HG02759 (cell line): ENCODE results near the gene SORCS1.

Experiments
- ATAC-seq: cut with Tn5 transposase; IDR thresholded peaks from one replicate; pipeline ENCODE4 v1.9.1; 2021; ENCODE audit warnings: mild to moderate bottlenecking, moderate library complexity; ENCODE audit not compliant: unreplicated experiment

Gene SORCS1

GRCh38 chr10:106997721-106998120 is 166.8 kb downstream of the SORCS1 start:
- no peak for ATAC-seq

DNA sequence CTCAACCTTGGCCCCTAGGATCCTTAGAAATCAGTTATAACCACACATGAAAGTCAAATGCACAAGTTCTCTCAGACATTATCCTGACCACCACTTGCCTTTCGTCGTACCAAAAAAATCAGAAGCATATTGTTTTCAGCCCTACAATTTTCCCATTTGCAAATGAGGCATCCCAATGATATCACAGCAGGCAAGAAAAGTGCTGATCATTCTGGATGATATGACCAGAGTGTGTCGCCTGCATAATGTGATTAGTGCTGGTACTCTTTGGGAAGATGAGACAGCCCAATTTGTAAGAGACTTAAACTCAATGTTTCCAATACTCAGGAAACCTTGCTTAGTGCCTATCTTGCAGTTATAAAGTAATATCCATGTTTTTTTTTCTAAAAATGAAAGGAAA is 168.0 kb downstream of the SORCS1 start:
- ATAC-seq = no peak

DNA sequence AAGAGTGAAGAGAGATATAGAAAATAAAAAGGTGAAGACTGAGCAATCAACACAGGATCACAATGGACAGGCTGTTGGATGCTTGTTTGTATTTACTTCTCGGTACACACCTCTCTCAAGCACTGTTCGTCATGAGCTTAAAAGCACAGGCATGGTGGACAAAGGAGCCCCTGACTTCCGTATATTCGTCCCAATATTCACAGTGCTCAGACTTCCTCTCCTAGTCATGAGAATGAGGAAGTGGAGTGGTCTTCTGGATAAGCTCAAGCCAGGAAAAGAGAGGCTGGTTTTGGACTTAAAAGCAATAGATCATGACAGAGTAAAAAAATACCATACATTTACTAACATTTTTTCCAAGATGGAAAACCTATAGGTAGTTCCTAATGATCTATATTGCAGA is 172.5 kb downstream of the SORCS1 start:
- no peak for ATAC-seq

- ATAC-seq = no peak
These were observed 173.4 kb downstream of the SORCS1 start for GRCh38 chr10:106991091-106991490.

DNA sequence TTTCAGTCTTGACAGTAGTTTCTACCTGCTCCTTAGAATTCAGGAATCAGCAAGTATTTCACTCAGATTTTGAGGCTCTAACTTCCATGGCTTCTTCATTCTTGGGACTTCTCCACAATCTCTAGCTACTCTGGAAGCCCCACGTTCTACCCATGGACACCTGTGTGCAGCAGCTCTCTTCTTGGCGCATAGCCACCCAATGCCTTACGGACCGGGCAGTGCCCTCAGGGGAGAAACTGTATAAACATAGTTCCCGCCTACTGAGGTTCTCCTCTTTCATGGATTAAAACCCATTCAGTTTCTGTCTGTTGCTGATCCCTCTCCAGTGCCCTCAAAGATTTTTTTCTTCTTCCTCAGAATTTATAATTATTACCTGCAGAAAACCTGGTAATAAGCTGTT is 177.1 kb downstream of the SORCS1 start:
- no peak for ATAC-seq

DNA sequence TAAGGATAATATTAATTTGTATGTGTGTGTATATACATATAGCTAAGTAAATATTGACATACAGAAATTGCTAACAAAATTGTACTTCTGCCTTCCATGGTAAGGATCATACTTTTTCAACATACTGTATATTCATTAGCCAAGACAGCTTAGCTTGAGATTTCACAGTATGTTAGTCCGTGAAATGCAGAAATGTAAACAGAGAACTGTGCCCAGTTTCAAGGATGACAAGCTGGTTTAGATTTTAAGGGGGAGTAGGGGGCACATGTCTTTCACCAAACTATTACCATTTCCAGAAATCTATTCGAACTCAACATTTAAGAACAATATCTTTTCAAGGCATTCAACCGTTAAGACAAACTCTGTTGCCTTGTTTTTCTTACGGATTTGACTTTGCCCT is 182.2 kb downstream of the SORCS1 start:
- ATAC-seq = no peak

DNA sequence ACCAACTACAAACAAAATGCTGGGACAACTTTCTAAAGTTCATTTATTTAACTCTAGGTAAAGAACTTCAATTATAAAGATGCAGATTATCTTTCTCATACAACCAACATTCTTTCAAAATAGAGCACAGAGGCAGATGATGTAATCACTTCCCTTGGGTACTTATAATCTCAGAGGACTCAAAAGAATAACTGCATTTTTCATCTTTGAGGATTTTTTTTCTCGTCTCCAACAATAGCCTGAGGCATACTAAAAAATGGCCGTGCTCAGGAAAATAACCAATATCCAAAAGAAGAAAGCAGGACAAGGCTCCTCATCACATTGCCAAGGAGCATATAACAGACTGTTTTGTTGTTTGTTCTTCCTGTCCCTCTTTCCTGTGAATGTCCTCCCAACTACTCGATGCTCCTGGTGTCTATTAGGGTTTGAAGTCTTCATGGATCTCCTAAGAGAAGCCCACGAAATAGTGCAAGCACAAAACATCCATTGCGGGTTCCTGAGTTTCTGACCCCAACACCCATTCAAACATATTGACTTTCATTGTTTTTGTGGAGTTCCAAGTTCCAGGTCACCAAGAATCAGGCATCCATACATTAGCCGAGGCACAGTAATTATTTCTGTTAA is 182.9 kb downstream of the SORCS1 start:
- no peak for ATAC-seq

GRCh38 chr10:106980495-106981451 is 183.7 kb downstream of the SORCS1 start:
- ATAC-seq = peak; percentile 79

DNA sequence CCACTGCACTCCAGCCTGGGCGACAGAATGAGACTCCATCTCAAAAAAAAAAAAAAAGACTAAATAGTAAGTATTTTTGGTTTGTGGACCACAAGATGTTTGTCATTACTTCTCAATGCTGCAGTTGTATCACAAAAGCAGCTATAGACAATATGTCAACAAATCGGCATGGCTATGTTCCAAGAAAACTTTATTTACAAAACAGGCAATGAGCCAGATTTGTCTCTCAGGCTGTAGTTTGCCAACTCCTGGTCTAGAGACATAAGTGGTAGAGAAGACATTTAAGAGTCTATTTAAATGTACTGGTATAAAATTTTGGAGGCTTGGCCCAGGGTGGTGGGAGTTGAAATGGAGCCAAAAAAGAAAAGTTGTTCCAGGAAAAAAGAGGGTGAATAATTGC is 185.8 kb downstream of the SORCS1 start:
- ATAC-seq = no peak

DNA sequence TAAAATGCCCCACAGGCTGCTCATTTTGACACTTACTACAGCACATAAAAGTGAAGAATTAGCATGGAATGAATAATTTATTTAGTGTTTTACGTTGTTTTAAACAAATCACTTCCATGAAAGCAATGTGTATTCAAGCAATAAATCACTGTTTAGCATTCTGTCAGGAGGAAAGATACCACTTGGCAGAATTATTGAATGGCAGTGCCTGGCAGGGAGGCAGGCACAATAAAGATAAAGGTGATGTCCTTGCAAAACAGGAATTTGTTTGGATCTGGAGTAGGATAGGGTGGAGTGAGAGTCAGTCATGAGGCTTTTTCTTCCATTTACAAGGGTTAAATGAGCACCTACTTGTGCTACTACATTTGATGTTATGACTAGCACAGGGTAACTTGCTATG is 190.8 kb downstream of the SORCS1 start:
- ATAC-seq = no peak

GRCh38 chr10:106973288-106973687 is 191.2 kb downstream of the SORCS1 start:
- no peak for ATAC-seq

- ATAC-seq = no peak
These were observed 192.1 kb downstream of the SORCS1 start for GRCh38 chr10:106972381-106972780.

- ATAC-seq = no peak
These were observed 193.1 kb downstream of the SORCS1 start for GRCh38 chr10:106971411-106971831.

DNA sequence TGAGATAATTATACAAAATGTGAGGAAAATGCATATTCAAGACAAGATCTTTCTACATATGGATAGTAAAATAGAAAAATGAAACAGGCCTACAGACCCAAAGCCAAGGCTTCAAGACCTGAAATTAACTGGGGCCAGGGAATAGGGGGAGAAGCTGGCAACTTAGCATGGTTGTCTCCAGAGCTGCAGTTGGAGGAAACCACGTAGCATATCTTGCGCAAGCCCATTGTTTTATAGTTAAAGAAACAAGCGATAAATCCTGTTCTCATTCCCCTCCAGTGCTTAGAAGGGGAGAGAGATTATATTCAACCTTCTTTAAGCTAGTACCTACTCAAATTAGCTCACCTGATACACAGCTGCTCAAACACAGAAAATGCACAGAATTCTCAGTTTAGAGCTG is 197.1 kb downstream of the SORCS1 start:
- no peak for ATAC-seq

GRCh38 chr10:106960812-106961211 is 203.7 kb downstream of the SORCS1 start:
- ATAC-seq = no peak

DNA sequence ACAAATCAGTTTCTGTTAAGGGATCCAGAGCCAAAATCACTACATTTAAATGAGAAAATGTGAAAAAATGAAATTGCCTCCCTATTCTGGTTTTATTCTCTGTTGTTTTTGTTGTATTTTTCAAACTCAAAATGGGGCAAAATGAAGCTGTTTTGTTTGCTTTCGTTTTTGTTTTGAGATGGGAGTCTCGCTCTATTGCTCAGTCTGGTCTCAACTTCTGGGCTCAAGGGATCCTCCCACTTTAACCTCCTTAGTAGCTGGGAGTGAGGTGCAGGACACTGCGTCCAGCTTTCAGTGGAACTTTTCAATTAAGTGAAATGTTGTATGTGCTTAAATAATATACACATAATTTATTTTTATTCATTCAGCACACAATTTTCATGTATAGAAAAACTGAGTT is 205.0 kb downstream of the SORCS1 start:
- peak; percentile 43 for ATAC-seq

- ATAC-seq = no peak
These were observed 205.7 kb downstream of the SORCS1 start for GRCh38 chr10:106958589-106959361.

DNA sequence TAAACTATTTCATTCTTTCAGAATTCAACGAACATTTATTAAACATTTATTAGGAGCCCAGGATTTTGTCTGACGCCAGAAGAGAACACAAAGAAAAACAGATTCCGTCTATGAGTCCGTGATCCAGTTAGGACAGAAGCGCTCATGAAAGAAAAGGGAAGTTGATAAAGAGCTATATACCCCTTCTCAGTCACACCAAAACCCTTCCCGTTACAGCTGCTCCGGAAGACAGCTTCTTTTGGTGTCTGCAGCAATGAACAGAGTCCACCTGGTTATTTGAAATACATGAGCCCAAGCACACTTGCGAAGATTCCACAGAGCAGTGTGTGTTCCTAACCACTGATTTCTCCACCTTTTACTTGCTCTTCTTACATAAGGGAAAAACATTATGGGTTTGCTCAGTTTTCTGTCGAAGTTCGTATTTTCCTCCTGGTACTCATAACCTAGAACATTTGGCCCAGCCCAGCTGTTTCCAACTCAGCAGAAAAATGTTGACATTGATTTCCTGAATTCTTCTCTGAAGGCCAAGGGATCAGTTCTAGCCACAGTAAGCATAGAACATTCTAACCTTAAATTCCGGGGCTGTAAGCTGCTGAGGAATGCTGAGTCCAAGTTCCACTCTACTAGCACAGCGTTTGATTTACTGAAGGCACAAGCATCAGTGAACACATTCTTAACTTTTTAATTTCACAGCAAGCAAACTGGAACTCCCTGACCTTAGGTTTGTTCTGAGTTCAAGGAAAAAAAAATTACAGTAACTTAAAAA is 206.5 kb downstream of the SORCS1 start:
- ATAC-seq = no peak

DNA sequence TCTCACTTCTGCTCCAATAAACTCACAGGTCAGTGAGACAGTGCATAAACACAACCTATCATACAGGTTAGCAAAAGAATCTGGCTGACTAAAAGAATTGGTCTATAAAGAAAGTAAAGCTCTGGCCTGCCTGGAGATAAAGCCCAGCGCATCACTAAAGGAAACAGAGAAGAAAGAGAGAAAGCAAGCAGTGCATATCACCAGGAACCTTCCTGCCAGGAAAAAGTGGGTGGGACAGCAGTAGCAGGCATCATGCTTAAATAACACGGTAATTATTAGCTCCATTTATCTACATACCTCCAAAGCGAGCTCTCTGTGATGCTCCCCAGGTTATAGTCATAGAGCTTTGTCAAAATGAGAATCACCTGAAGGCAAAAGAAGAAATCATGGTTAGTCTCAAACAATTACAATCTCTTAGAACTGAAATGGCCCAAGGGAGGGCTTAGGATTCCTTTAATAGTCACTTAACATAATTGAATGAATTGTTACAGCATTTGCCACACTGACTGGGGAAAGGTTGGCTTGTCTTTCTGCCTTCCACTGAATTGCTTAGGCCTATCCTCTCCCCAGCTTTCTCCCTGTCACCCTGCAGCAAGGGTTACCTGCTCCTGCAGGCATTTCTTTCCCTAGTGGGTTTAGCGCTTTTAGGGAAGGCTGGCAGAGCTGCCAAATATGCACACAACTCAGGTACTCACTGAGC is 208.1 kb downstream of the SORCS1 start:
- no peak for ATAC-seq

- ATAC-seq = no peak
These were observed 209.4 kb downstream of the SORCS1 start for GRCh38 chr10:106955133-106955532.
